HFF-Myc (cell line): ENCODE results near the gene CYP2J2.
A peak's percentile ranks its signal among the peaks of the same experiment; 100 is the strongest.

ENCODE experiments used
- DNase-seq: peaks from one replicate; pipeline ENCODE4 v3.0.0-alpha.2; 2011; ENCODE audit warnings: low read depth; ENCODE audit errors: extremely low read depth
- H3K4me3 ChIP-seq: replicated peaks from 2 replicates; pipeline ENCODE4 v1.5.1; 2011; ENCODE audit warnings: low read depth, mild to moderate bottlenecking, control low read depth, low read length
- TF ChIP-seq, protein P1 (sequence below): IDR thresholded peaks from 2 replicates; pipeline ENCODE4 v1.5.1; 2012; ENCODE audit warnings: mild to moderate bottlenecking, low read depth, low read length, control low read depth; ENCODE audit errors: missing control alignments

CYP2J2 gene

DNA sequence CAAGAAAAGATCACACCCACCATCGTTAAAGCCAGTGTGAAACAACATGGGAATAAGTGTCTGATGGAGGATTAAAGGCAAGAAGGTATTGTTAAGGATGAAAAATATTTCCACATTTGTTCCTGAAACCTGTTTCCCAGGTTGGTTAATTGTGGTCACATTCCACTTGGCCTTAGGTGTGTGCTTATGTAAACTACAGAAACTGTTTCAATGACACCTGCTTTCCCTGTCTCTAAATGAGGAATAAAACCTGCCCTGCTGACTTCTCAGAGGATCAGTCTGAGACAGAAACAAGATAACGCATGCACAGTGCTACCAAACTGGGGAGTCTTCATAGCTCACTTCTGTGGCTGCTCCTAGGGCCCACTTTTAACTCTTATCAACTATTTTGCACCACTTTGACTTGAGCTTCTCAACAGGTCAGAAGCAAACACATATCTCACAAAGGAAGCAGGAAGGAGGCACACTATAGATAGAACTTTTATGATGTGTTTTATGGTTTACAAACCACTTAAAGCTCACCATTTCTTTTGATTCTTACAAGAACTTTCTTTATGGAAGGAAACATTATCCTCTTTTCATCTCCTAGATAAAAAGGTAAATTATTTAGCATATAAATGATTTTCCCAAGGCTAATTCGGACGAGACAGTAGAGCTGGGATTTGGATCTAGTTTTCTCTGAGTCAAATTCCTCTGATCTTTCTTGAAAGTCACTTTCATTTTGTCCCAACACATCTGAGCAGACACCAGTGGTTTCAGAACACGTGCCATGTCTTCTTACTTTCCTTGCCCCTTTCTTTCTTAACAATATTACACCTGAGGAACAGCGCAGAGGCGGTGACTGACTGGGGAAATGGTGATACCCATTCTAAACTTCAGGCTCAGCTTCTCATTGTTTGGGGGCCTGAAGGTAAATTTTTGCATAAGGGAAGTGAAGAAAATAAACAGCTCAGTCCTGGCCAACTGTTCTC, 33.4 kb downstream of the CYP2J2 start:
- DNase-seq = no peak
- TF ChIP-seq, protein P1, sequence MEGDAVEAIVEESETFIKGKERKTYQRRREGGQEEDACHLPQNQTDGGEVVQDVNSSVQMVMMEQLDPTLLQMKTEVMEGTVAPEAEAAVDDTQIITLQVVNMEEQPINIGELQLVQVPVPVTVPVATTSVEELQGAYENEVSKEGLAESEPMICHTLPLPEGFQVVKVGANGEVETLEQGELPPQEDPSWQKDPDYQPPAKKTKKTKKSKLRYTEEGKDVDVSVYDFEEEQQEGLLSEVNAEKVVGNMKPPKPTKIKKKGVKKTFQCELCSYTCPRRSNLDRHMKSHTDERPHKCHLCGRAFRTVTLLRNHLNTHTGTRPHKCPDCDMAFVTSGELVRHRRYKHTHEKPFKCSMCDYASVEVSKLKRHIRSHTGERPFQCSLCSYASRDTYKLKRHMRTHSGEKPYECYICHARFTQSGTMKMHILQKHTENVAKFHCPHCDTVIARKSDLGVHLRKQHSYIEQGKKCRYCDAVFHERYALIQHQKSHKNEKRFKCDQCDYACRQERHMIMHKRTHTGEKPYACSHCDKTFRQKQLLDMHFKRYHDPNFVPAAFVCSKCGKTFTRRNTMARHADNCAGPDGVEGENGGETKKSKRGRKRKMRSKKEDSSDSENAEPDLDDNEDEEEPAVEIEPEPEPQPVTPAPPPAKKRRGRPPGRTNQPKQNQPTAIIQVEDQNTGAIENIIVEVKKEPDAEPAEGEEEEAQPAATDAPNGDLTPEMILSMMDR = no peak
- H3K4me3 ChIP-seq = no peak overlapping the region

DNA sequence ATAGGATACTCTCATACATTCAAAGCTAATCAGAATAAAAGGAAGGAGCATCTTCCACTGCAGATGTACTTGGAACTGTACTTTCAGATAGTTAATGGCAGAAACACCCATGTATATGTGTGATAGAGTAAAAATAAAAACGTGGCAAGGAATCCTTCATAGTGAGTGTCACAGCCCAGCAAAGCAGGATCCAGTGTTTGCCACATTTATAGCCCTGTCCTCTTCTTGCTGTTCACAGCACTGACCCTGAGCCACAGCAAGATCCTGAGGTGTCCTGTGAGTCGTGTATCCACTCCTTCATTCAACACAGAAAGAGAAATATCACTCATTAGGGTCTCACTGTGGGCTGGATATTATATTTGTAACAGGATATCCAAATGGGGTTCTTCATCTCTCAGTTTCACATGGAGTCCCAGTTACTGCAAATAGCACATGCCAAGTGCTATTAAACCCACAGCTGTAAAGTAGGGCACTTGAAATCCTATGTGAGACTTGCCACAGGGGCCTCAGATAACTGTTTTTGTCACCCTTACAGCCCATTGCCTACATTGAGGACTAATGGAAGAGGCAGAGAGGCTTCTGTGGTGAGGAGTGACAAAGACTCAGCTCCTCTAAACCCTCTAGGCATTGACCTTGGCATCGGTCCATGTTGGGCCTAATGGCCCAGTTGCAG, 41.3 kb downstream of the CYP2J2 start:
- TF ChIP-seq, protein P1 = no peak
- no peak overlapping the region for H3K4me3 ChIP-seq
- DNase-seq = no peak

DNA sequence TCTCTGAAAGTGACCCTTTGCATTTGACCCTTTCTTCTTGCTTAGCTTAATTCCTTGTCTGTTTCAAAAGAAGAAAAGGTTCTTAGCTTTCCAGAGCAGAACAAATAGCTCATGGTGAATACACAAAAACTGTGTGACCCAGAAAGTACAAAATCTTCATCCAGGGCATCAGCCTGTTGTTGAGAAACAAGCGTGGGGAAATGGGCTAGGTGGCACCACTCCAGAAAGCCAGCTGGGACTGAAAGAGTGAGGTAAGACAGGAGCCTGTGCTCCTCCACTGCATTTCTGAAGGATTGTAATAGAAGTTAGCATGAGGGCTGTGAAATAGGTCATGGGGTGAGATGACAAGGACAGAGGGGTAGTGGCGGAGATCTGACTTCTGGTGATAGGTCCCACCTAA, 45.8 kb downstream of the CYP2J2 start:
- TF ChIP-seq, protein P1 = no peak
- no peak for DNase-seq
- H3K4me3 ChIP-seq = no peak overlapping the region

DNA sequence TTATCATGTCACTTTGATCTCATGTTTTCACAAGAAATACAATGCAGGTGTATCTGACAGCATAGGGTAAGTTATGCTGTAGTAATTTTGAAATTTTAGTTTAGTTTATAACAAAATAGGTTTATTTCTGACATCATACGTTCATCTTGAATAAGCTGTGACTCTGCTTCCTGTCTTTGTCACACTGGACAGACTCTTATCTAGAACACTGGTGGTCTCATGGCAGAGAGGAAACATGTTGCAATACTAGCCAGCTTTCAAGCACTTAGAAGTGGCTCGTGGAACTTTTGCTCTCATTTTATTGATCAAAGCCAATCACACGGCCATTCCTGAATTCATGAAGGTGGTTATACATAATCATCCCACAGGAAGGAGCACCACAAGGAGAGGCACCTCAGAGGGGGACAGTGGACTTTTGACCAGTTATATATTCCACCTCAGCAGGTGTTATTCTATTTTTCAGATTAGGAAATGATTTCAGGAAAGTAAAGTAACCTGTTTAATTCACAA, 46.5 kb downstream of the CYP2J2 start:
- DNase-seq = no peak
- TF ChIP-seq, protein P1 = no peak
- no peak overlapping the region for H3K4me3 ChIP-seq

DNA sequence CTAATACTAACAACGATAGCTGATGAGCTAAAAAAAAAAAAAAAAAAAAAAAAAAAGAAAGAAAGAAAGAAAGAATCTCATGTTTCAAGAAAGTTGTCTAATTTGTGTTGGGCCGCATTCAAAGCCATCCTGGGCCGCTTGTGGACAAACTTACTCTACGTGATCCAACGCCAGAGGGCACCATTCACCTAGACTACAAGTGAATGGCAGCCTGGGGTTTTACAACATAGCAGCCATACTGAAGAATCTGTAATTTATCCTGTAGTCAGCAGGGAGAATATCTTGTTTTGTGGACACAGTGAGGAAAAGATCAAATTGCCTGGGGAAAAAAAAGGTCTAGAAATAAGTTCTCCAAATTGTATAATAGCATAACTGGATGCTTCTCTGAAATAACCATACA, 47.0 kb downstream of the CYP2J2 start:
- TF ChIP-seq, protein P1 = peak; percentile 64
- H3K4me3 ChIP-seq = no peak overlapping the region
- DNase-seq = peak; percentile 33

DNA sequence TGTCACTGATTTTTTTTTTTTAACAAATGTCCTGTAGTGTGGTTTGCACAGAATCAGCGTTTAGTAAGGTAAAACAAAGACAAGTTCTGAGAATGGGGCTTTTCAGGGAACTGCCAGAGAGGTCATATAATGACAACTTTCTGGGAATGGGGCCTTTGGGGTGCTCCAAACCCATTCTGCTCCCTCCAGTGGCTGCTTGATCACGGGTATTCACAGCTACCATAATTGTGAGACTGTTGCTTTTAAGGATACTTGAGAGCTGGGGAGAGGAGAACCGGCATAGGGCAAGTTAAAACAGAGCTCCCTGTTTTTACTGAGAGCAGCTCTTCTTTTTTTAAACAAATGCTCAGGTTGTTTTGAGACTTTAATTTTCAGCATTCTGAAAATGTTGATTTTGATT, 48.2 kb downstream of the CYP2J2 start:
- no peak overlapping the region for H3K4me3 ChIP-seq
- no peak for DNase-seq

More for the DNA sequence above, 48.2 kb downstream of the CYP2J2 start:
- TF ChIP-seq, protein P1 = no peak
